MG63 (cell line): ENCODE measurements around the gene MAPKAP1. TPM values are rescaled to one million over a fixed set of nuclear protein-coding genes. Genes with fewer than 3 reads are reported as not detected.

ENCODE experiments used
- DNase-seq: peaks from one replicate; pipeline ENCODE4 v3.0.0-alpha.2; 2020
- H3K27me3 ChIP-seq: fragments of 250-450 bp; sonication (Bioruptor Pico); 2 replicates; pipeline ENCODE4 v1.5.1; 2020; ENCODE audit warnings: mild to moderate bottlenecking, moderate library complexity
- H3K36me3 ChIP-seq: fragments of 250-450 bp; sonication (Bioruptor Pico); 2 replicates; pipeline ENCODE4 v1.5.1; 2020; ENCODE audit warnings: mild to moderate bottlenecking, moderate library complexity
- H3K4me3 ChIP-seq: fragments of 250-450 bp; sonication (Bioruptor Pico); 2 replicates; pipeline ENCODE4 v1.5.1; 2020; ENCODE audit warnings: mild to moderate bottlenecking, moderate library complexity
- H3K9me3 ChIP-seq: fragments of 250-450 bp; sonication (Bioruptor Pico); 2 replicates; pipeline ENCODE4 v1.5.1; 2020; ENCODE audit warnings: mild to moderate bottlenecking, moderate library complexity
- total RNA-seq: library from RNA; depleted of rRNA; stranded (reverse); fragments of >200 nt; shearing (Covaris generic); gene quantifications from 2 replicates; pipeline ENCODE4 v1.2.3, GENCODE V29; 2014; ENCODE audit warnings: low replicate concordance

The MAPKAP1 gene
- total RNA-seq, 1 experiment from 2014 or later = 91.7 TPM

- no peak overlapping the region for H3K4me3 ChIP-seq
- H3K9me3 ChIP-seq = no peaks in the 10 kb centered on the region
- H3K36me3 ChIP-seq = no peaks in the 10 kb centered on the region; the same call in 1 of the 2 replicates
- no peaks in the 10 kb centered on the region for H3K27me3 ChIP-seq
- no peak for DNase-seq
Measured at GRCh38 chr9:125440411-125440810, 266.6 kb downstream of the MAPKAP1 start.

- DNase-seq = no peak
- Histone ChIP-seq H3K9me3 (no peaks in the 10 kb centered on the region), H3K4me3 (no peak overlapping the region), H3K27me3 (no peaks in the 10 kb centered on the region), H3K36me3 (no peaks in the 10 kb centered on the region; the same call in 1 of the 2 replicates)
Measured at GRCh38 chr9:125439434-125440272, 267.4 kb downstream of the MAPKAP1 start.

GRCh38 chr9:125438506-125439433 is 268.2 kb downstream of the MAPKAP1 start:
- no peak for DNase-seq
- no peak overlapping the region for H3K4me3 ChIP-seq
- no peaks in the 10 kb centered on the region for H3K27me3 ChIP-seq
- no peaks in the 10 kb centered on the region; the same call in 1 of the 2 replicates for H3K36me3 ChIP-seq
- H3K9me3 ChIP-seq = no peaks in the 10 kb centered on the region

- Histone ChIP-seq H3K4me3 (no peak overlapping the region), H3K9me3 (no peaks in the 10 kb centered on the region), H3K36me3 (no peaks in the 10 kb centered on the region), H3K27me3 (no peaks in the 10 kb centered on the region)
- no peak for DNase-seq
Measured at GRCh38 chr9:125437771-125438221, 269.2 kb downstream of the MAPKAP1 start.

GRCh38 chr9:125436613-125437443 is 270.2 kb downstream of the MAPKAP1 start:
- DNase-seq = no peak
- Histone ChIP-seq H3K36me3 (no peaks in the 10 kb centered on the region), H3K27me3 (no peaks in the 10 kb centered on the region), H3K9me3 (no peaks in the 10 kb centered on the region), H3K4me3 (no peak overlapping the region)

- no peak for DNase-seq
- Histone ChIP-seq H3K27me3 (no peaks in the 10 kb centered on the region), H3K36me3 (no peaks in the 10 kb centered on the region), H3K9me3 (no peaks in the 10 kb centered on the region), H3K4me3 (no peak overlapping the region)
Measured at GRCh38 chr9:125435776-125436612, 271.0 kb downstream of the MAPKAP1 start.

GRCh38 chr9:125434986-125435775 is 271.8 kb downstream of the MAPKAP1 start:
- no peak for DNase-seq
- Histone ChIP-seq H3K36me3 (no peaks in the 10 kb centered on the region), H3K27me3 (no peaks in the 10 kb centered on the region), H3K4me3 (no peak overlapping the region), H3K9me3 (no peaks in the 10 kb centered on the region)

GRCh38 chr9:125433461-125434011 is 273.5 kb downstream of the MAPKAP1 start:
- Histone ChIP-seq H3K4me3 (no peak overlapping the region), H3K36me3 (no peaks in the 10 kb centered on the region), H3K27me3 (no peaks in the 10 kb centered on the region), H3K9me3 (no peaks in the 10 kb centered on the region)
- DNase-seq = no peak

- H3K4me3 ChIP-seq = no peak overlapping the region
- H3K36me3 ChIP-seq = no peaks in the 10 kb centered on the region
- no peak for DNase-seq
- H3K27me3 ChIP-seq = no peaks in the 10 kb centered on the region
- no peaks in the 10 kb centered on the region for H3K9me3 ChIP-seq
Measured at GRCh38 chr9:125432715-125433385, 274.2 kb downstream of the MAPKAP1 start.

GRCh38 chr9:125431741-125432271 is 275.2 kb downstream of the MAPKAP1 start:
- H3K4me3 ChIP-seq = no peak overlapping the region
- no peak for DNase-seq
- H3K9me3 ChIP-seq = no peaks in the 10 kb centered on the region
- H3K27me3 ChIP-seq = no peaks in the 10 kb centered on the region
- H3K36me3 ChIP-seq = no peaks in the 10 kb centered on the region

GRCh38 chr9:125431012-125431305 is 276.0 kb downstream of the MAPKAP1 start:
- no peak for DNase-seq
- Histone ChIP-seq H3K27me3 (no peaks in the 10 kb centered on the region), H3K36me3 (no peaks in the 10 kb centered on the region), H3K4me3 (no peak overlapping the region), H3K9me3 (no peaks in the 10 kb centered on the region)

GRCh38 chr9:125430161-125431011 is 276.6 kb downstream of the MAPKAP1 start:
- Histone ChIP-seq H3K27me3 (no peaks in the 10 kb centered on the region), H3K36me3 (no peaks in the 10 kb centered on the region), H3K9me3 (no peaks in the 10 kb centered on the region), H3K4me3 (no peak overlapping the region)
- no peak for DNase-seq

- DNase-seq = no peak
- H3K36me3 ChIP-seq = no peaks in the 10 kb centered on the region
- no peaks in the 10 kb centered on the region for H3K9me3 ChIP-seq
- no peak overlapping the region for H3K4me3 ChIP-seq
- H3K27me3 ChIP-seq = no peaks in the 10 kb centered on the region
Measured at GRCh38 chr9:125429476-125430160, 277.4 kb downstream of the MAPKAP1 start.
